Measurements from ENCODE around the gene FKBP1A. TPM values are rescaled to one million over a fixed set of nuclear protein-coding genes. Genes with fewer than 3 reads are reported as not detected.

The FKBP1A gene
- total RNA-seq, 1 donor from 2014 or later, result 183 TPM

GRCh38 chr20:1371202-1371782, 21.6 kb downstream of the FKBP1A start:
- H3K36me3 Mint-ChIP-seq (ENCODE audit: low read depth), result peaks cover 11% of the 10 kb centered on the region

GRCh38 chr20:1370548-1371110, 22.2 kb downstream of the FKBP1A start:
- DNase-seq (ENCODE audit: low spot score), result no peak
- Mint-ChIP-seq H3K27me3 (ENCODE audit: low read depth) (no peaks in the 10 kb centered on the region), H3K4me3 (ENCODE audit: unreplicated experiment) (no peak overlapping the region), H3K36me3 (ENCODE audit: low read depth) (peaks cover 11% of the 10 kb centered on the region), H3K27ac (ENCODE audit: unreplicated experiment) (no peak overlapping the region), H3K4me1 (ENCODE audit: low read depth) (peaks cover 53% of the 10 kb centered on the region), H3K9me3 (ENCODE audit: low read depth) (peaks cover 3% of the 10 kb centered on the region)
- no peak for TF ChIP-seq CTCF (IDR thresholded peaks at IDR 0.05)

More at GRCh38 chr20:1371202-1371782, 21.6 kb downstream of the FKBP1A start:
- TF ChIP-seq CTCF (IDR thresholded peaks at IDR 0.05), result no peak
- Mint-ChIP-seq H3K4me1 (ENCODE audit: low read depth) (peaks cover 59% of the 10 kb centered on the region), H3K4me3 (ENCODE audit: unreplicated experiment) (no peak overlapping the region), H3K27ac (ENCODE audit: unreplicated experiment) (peak overlapping the region; percentile 5), H3K9me3 (ENCODE audit: low read depth) (peaks cover 3% of the 10 kb centered on the region), H3K27me3 (ENCODE audit: low read depth) (no peaks in the 10 kb centered on the region)
- DNase-seq (ENCODE audit: low spot score), result no peak

GRCh38 chr20:1369970-1370369, 22.9 kb downstream of the FKBP1A start:
- no peak overlapping the region for H3K27ac Mint-ChIP-seq (ENCODE audit: unreplicated experiment)
- DNase-seq (ENCODE audit: low spot score), result no peak
- no peak for TF ChIP-seq CTCF (IDR thresholded peaks at IDR 0.05)
- peaks cover 46% of the 10 kb centered on the region for H3K4me1 Mint-ChIP-seq (ENCODE audit: low read depth)
- H3K4me3 Mint-ChIP-seq (ENCODE audit: unreplicated experiment), result no peak overlapping the region
- H3K9me3 Mint-ChIP-seq (ENCODE audit: low read depth), result peaks cover 3% of the 10 kb centered on the region
- no peaks in the 10 kb centered on the region for H3K27me3 Mint-ChIP-seq (ENCODE audit: low read depth)
- H3K36me3 Mint-ChIP-seq (ENCODE audit: low read depth), result peaks cover 11% of the 10 kb centered on the region

- Mint-ChIP-seq H3K4me1 (ENCODE audit: low read depth) (peaks cover 45% of the 10 kb centered on the region), H3K4me3 (ENCODE audit: unreplicated experiment) (no peak overlapping the region), H3K9me3 (ENCODE audit: low read depth) (peaks cover 3% of the 10 kb centered on the region), H3K36me3 (ENCODE audit: low read depth) (peaks cover 11% of the 10 kb centered on the region), H3K27me3 (ENCODE audit: low read depth) (no peaks in the 10 kb centered on the region), H3K27ac (ENCODE audit: unreplicated experiment) (peak overlapping the region; percentile 60)
- DNase-seq (ENCODE audit: low spot score), result no peak
- no peak for TF ChIP-seq CTCF (IDR thresholded peaks at IDR 0.05)
Observed at GRCh38 chr20:1368448-1369199, 24.2 kb downstream of the FKBP1A start.

- Mint-ChIP-seq H3K4me3 (ENCODE audit: unreplicated experiment) (no peak overlapping the region), H3K27me3 (ENCODE audit: low read depth) (no peaks in the 10 kb centered on the region), H3K36me3 (ENCODE audit: low read depth) (peaks cover 8% of the 10 kb centered on the region), H3K9me3 (ENCODE audit: low read depth) (peaks cover 3% of the 10 kb centered on the region), H3K27ac (ENCODE audit: unreplicated experiment) (no peak overlapping the region), H3K4me1 (ENCODE audit: low read depth) (peaks cover 42% of the 10 kb centered on the region)
- no peak for TF ChIP-seq CTCF (IDR thresholded peaks at IDR 0.05)
- DNase-seq (ENCODE audit: low spot score), result no peak
Observed at GRCh38 chr20:1367479-1367878, 25.4 kb downstream of the FKBP1A start.
